Prostate gland (tissue), 2 donors: ENCODE data around the gene NEDD8. TPM values are rescaled to one million over a fixed set of nuclear protein-coding genes. Genes with fewer than 3 reads are reported as not detected.

Experiments used
- DNase-seq: peaks from one replicate; pipeline ENCODE4 v3.0.0-alpha.2; 2019; ENCODE audit warnings: low spot score
- H3K27ac ChIP-seq, 2 donors: fragments of 200-600 bp; sonication (generic); 2 replicates each; pipeline ENCODE4 v1.5.1; 2017 to 2019
- H3K27me3 ChIP-seq: fragments of 200-600 bp; sonication (generic); replicated peaks from 2 replicates; pipeline ENCODE4 v1.5.1; 2019; ENCODE audit not compliant: insufficient read depth
- H3K36me3 ChIP-seq, 2 donors: fragments of 200-600 bp; sonication (generic); 1 replicate in 1 of 2; 2 replicates in 1 of 2; pipeline versions ENCODE4 v1.5.1 to v1.8.1; 2017 to 2019
- H3K4me1 ChIP-seq: fragments of 200-600 bp; sonication (generic); replicated peaks from 2 replicates; pipeline ENCODE4 v1.5.1; 2019
- H3K4me3 ChIP-seq, 2 donors: fragments of 200-600 bp; sonication (generic); 2 replicates each; pipeline ENCODE4 v1.5.1; 2017 to 2019
- H3K9me3 ChIP-seq: fragments of 200-600 bp; sonication (generic); 2 replicates; pipeline ENCODE4 v1.5.1; 2017
- POLR2A ChIP-seq: fragments of 450-650 bp; IDR thresholded peaks from one replicate; pipeline ENCODE4 v1.6.1; 2016; ENCODE audit warnings: antibody characterized with exemption, mild to moderate bottlenecking
- POLR2AphosphoS5 ChIP-seq: sonication (generic); formaldehyde crosslinking; IDR thresholded peaks from one replicate; pipeline ENCODE4 v1.6.1; 2017; ENCODE audit warnings: antibody characterized with exemption
- WGBS: methylation state at CpG from one replicate; pipeline ENCODE4 v1.1.5; 2018; 5-methylcytosine and 5-hydroxymethylcytosine counted together
- intact Hi-C: fragments of 100-400 bp; cut with DNase I; formaldehyde crosslinking; loops from one replicate; pipeline ENCODE4 v1.14.2; 2022
- total RNA-seq, 2 donors: library from RNA; depleted of rRNA; stranded (reverse); fragments of >200 nt; gene quantifications; one replicate each; pipeline ENCODE4 v1.1.0, GENCODE V29; 2016
- TF ChIP-seq, protein P1 (sequence below), 4 experiments: fragments of 200-600 bp in 2 of 4; fragments of 450-650 bp in 2 of 4; sonication (generic) in 2 of 4; IDR thresholded peaks; 1 replicate in 3 of 4; 2 replicates in 1 of 4; pipeline ENCODE4 v1.5.1; 2016 to 2019; ENCODE audit warnings: antibody characterized with exemption in 4 of 4, mild to moderate bottlenecking in 2 of 4, moderate library complexity in 2 of 4

The NEDD8 gene
- total RNA-seq, 2 donors from 2014 or later = 114 to 185 TPM

- peak overlapping the region in 1 of 2 donors; percentile 15 for H3K27ac ChIP-seq
- WGBS = 76% methylated on average over 18 of the region's 18 CpGs
These were observed 26.5 kb upstream of the NEDD8 start for GRCh38 chr14:24258548-24259265.

GRCh38 chr14:24258119-24258518 lies 26.0 kb upstream of the NEDD8 start:
- TF ChIP-seq, protein P1, sequence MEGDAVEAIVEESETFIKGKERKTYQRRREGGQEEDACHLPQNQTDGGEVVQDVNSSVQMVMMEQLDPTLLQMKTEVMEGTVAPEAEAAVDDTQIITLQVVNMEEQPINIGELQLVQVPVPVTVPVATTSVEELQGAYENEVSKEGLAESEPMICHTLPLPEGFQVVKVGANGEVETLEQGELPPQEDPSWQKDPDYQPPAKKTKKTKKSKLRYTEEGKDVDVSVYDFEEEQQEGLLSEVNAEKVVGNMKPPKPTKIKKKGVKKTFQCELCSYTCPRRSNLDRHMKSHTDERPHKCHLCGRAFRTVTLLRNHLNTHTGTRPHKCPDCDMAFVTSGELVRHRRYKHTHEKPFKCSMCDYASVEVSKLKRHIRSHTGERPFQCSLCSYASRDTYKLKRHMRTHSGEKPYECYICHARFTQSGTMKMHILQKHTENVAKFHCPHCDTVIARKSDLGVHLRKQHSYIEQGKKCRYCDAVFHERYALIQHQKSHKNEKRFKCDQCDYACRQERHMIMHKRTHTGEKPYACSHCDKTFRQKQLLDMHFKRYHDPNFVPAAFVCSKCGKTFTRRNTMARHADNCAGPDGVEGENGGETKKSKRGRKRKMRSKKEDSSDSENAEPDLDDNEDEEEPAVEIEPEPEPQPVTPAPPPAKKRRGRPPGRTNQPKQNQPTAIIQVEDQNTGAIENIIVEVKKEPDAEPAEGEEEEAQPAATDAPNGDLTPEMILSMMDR (IDR thresholded peaks at IDR 0.05) = no peak
- TF ChIP-seq POLR2A (no peak), POLR2AphosphoS5 (no peak)
- H3K4me1 ChIP-seq = no peaks in the 10 kb centered on the region
- no peaks in the 10 kb centered on the region for H3K36me3 ChIP-seq
- no peak overlapping the region for H3K27ac ChIP-seq
- intact Hi-C loops = no loop called here
- no peaks in the 10 kb centered on the region for H3K9me3 ChIP-seq
- WGBS = 88% methylated on average over 9 of the region's 9 CpGs
- no peak overlapping the region for H3K4me3 ChIP-seq
- DNase-seq = no peak
- H3K27me3 ChIP-seq = no peaks in the 10 kb centered on the region

More at GRCh38 chr14:24258548-24259265, 26.5 kb upstream of the NEDD8 start:
- Histone ChIP-seq H3K9me3 (no peaks in the 10 kb centered on the region), H3K4me3 (no peak overlapping the region), H3K4me1 (no peaks in the 10 kb centered on the region), H3K36me3 (no peaks in the 10 kb centered on the region), H3K27me3 (no peaks in the 10 kb centered on the region)
- TF ChIP-seq, protein P1 (IDR thresholded peaks at IDR 0.05) = no peak
- no peak for TF ChIP-seq POLR2A
- TF ChIP-seq POLR2AphosphoS5 = no peak
- intact Hi-C loops = no loop called here
- DNase-seq = no peak

DNA sequence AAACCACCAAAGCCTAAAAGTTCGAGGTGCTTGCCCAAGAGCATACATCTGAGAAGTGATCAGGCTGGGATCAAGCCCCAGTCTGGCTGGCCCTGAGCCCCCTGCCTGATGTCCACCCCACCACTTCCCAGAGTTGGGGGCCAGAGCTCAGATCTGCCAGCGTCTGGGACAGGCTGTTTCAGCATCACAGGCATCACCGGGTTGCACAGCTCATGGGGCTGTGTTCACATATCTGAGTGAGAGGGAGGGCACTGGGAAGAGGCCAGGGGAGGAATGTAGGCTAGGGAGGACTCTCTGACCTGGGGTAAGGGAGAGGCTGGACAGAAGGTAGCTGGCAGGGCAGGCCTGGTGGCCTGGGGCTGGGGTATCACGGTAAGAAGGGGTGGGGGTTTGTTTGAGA lies 24.8 kb upstream of the NEDD8 start:
- 88% methylated on average over 4 of the region's 4 CpGs for WGBS
- Histone ChIP-seq H3K27me3 (no peaks in the 10 kb centered on the region), H3K4me3 (no peak overlapping the region), H3K9me3 (no peaks in the 10 kb centered on the region), H3K27ac (no peak overlapping the region), H3K36me3 (no peaks in the 10 kb centered on the region), H3K4me1 (no peaks in the 10 kb centered on the region)
- TF ChIP-seq POLR2A = no peak
- TF ChIP-seq POLR2AphosphoS5 = no peak
- TF ChIP-seq, protein P1 (IDR thresholded peaks at IDR 0.05) = no peak
- intact Hi-C loops = no loop called here
- no peak for DNase-seq

DNA sequence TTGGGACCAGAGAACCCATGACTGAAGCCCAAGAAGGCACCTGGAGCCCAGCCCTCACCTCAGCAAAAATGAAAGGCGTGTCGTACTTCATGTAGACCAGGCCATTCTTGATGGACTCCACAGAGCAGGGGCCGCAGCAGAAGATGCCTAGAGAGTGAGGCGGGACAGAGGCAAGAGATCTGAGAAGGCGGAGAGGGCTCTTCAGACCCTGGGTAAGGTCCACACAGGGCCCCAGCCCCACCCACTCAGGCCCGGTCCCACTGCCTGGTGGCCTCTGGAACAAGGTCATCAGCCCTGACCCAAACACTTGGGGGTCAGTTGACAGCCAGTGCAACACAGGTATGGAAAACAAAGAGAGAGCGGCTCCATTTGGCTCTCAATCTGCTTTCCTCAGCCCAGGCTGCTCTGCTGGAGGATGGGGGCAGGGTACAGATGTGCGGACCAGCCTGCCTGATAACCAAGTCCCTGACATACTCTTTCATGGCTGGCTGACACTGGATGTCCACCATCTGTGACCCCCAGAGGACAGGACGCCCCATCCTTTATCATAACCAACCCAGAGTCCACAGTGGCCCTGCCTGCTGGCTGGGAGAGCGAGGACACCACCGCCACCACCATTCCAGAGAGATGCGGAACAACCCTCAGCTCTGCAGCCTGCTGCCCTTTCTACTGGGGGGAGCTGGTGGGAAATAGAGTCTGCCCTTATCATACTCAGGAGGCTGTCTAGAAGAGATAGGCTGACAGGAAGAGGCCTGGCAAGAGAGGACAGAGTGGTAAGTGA lies 24.0 kb upstream of the NEDD8 start:
- intact Hi-C loops = no loop called here
- WGBS = 88% methylated on average over 12 of the region's 12 CpGs
- H3K4me3 ChIP-seq = no peak overlapping the region
- H3K27ac ChIP-seq = no peak overlapping the region
- H3K9me3 ChIP-seq = no peaks in the 10 kb centered on the region
- no peak for TF ChIP-seq POLR2A
- TF ChIP-seq, protein P1 (IDR thresholded peaks at IDR 0.05) = no peak
- TF ChIP-seq POLR2AphosphoS5 = no peak
- H3K27me3 ChIP-seq = no peaks in the 10 kb centered on the region
- DNase-seq = no peak
- H3K4me1 ChIP-seq = no peaks in the 10 kb centered on the region
- no peaks in the 10 kb centered on the region for H3K36me3 ChIP-seq
